ENCODE results near the gene OR2C3. TPM values are rescaled to one million over a fixed set of nuclear protein-coding genes. Genes with fewer than 3 reads are reported as not detected.

Gene OR2C3
- total and polyA plus RNA-seq, 4 experiments from 2014 or later, result not detected

Other genes with a start within 250 kb of the OR2C3 start
- gene ZNF496, start 204.6 kb downstream of the OR2C3 start, total RNA-seq, result 10 to 100 TPM; 11.3 to 12.4 TPM
- gene ZNF496, start 204.6 kb downstream of the OR2C3 start, polyA plus RNA-seq, result 1 to 10 TPM; 1.4 to 2.7 TPM
- 10 to 100 TPM; 13.8 to 14.6 TPM for gene NLRP3, start 120.3 kb downstream of the OR2C3 start, total RNA-seq
- 1 to 10 TPM; 3.4 to 4.5 TPM for gene NLRP3, start 120.3 kb downstream of the OR2C3 start, polyA plus RNA-seq
- not detected for gene OR2B11, start 78.3 kb downstream of the OR2C3 start, total RNA-seq
- not detected for gene OR2B11, start 78.3 kb downstream of the OR2C3 start, polyA plus RNA-seq
- gene GCSAML, start 12.7 kb upstream of the OR2C3 start, total RNA-seq, result not detected
- not detected for gene GCSAML, start 12.7 kb upstream of the OR2C3 start, polyA plus RNA-seq
- not detected for gene OR2G2, start 51.9 kb upstream of the OR2C3 start, total RNA-seq
- not detected for gene OR2G2, start 51.9 kb upstream of the OR2C3 start, polyA plus RNA-seq
- gene OR2G3, start 69.1 kb upstream of the OR2C3 start, total RNA-seq, result not detected
- gene OR2G3, start 69.1 kb upstream of the OR2C3 start, polyA plus RNA-seq, result not detected
- not detected for gene OR13G1, start 143.3 kb upstream of the OR2C3 start, total RNA-seq
- gene OR13G1, start 143.3 kb upstream of the OR2C3 start, polyA plus RNA-seq, result not detected
- gene OR6F1, start 180.2 kb upstream of the OR2C3 start, total RNA-seq, result not detected
- gene OR6F1, start 180.2 kb upstream of the OR2C3 start, polyA plus RNA-seq, result not detected
- not detected for gene OR14K1, start 202.2 kb upstream of the OR2C3 start, total RNA-seq
- gene OR14K1, start 202.2 kb upstream of the OR2C3 start, polyA plus RNA-seq, result not detected
- not detected for gene OR14A2, start 211.7 kb upstream of the OR2C3 start, total RNA-seq
- gene OR14A2, start 211.7 kb upstream of the OR2C3 start, polyA plus RNA-seq, result not detected
- gene OR1C1, start 224.1 kb upstream of the OR2C3 start, total RNA-seq, result not detected
- not detected for gene OR1C1, start 224.1 kb upstream of the OR2C3 start, polyA plus RNA-seq

All from CD4-positive, alpha-beta memory T cell (primary cell).